Stimulated activated CD4-positive, alpha-beta T cell treated with anti-CD3 and anti-CD28 coated beads, TNF-alpha, amount 100 ng/mL, for 48 hours (primary cell): Measurements from ENCODE around the gene ANKDD1A.

Experiments used
- DNase-seq, 3 donors: peaks; one replicate each; pipeline ENCODE4 v3.0.0-alpha.2; 2020; ENCODE audit warnings: low read depth in 3 of 3

Gene ANKDD1A

GRCh38 chr15:64961013-64961412, 49.3 kb downstream of the ANKDD1A start:
- DNase-seq = no peak

DNA sequence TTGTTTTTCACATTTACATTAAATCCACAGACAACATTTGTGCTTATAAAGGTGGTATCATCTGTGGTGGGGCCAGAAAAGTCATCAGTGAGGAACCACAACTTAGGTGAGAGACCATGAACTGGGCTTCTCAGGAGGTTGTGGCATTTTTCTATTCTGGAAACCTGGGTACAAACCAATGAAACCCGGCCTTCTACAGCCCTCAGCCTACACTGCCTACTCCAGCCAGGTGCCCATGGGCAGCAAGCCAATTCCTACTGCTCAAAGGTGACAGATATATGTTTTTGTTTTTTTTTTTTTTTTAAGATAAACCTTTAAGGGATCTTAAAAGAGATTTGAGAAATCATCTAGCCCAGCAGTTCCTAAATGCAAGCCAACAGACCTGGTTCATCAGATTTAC, 57.7 kb downstream of the ANKDD1A start:
- DNase-seq = no peak

DNA sequence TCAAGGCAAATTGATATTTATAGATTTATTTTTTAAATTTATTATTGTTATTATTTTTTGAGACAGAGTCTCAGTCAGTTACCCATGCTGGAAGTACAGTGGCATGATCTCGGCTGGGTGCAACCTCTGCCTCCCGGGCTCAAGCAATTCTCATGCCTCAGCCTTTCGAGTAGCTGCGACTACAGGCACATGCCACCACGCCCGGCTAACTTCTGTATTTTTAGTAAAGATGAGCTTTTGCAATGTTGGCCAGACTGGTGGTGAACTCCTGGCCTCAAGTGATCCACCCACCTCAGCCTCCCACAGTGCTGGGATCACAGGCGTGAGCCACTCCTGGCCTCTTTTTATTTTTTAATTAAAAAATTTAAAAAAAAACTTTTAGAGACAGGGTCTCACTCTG, 59.0 kb downstream of the ANKDD1A start:
- DNase-seq = no peak

GRCh38 chr15:64975390-64975789, 63.7 kb downstream of the ANKDD1A start:
- no peak for DNase-seq

- no peak for DNase-seq
Observed at GRCh38 chr15:64979252-64979710, 67.6 kb downstream of the ANKDD1A start.

- DNase-seq = no peak
Observed at GRCh38 chr15:64981812-64982431, 70.2 kb downstream of the ANKDD1A start.

DNA sequence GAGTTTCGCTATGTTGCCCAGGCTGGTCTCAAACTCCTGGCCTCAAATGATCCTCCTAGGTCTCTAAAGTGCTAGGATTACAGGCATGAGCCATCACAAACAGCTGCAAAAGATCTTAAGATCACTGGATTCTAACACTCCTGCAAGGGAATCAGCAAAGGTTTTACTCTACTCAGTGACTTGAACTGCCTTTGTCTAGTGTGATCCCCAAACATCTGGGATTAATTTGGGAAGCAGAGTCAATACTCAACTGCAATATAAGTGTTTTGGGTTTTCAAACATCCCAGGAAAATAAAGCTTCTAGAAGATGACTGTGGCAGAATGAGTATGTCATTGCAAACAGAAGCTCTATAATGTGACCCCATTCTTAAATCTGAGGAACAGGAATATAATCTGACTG, 70.8 kb downstream of the ANKDD1A start:
- DNase-seq = no peak

GRCh38 chr15:64985366-64986033, 73.8 kb downstream of the ANKDD1A start:
- no peak for DNase-seq

DNA sequence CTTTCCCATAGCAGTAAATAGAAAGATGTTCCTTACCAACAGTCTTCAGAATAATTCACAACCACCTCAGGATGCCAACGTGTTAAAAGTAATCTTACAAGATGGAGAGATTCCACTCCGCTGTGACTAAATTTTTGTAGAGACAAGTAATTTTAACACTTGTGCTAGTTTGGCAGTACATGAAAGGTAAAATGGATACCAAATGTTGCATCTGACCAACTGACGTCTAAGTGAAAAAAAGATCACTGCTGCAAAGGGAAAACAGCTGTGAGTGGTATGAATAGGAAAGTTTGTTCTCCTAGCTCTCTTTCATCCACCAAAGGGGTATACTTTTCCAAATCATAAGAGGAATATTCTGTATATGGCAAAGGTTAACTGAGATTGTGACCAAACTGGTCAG, 75.4 kb downstream of the ANKDD1A start:
- DNase-seq = no peak

DNA sequence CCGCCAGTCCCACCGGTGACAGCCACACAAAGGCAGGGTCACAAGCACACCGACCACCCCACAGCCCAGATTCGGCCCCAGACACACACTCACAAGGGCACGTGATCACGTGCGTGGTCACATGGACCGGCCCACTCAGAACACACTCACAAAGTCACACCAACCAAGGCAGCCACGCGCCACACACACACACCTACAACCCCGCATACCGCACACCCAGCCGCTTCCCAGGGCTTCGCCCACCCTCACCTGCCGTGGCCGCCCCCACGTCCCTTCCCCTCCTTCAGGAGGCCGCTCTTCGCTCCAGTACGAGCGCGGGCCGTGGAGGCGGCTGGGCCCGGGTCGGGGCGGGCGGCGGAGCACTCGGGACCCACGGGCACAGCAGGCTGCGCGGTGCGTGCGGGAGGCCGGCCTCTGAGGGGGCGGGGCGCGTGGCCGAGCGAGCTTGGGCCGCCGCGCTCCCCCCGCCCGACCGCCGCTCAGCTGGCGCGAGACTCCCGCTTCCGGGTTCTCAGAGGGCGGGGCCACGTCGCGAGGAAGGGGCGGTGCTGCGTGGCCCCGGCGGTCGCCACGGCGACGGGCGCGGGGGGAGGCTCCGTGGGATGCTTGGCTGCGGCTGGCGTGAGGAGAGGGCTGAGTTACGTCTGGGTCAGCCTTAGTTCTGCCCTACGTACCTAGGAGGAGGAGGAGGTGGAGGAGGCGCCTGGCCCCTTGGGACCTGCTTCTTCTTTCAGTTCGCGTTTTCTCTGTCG, 77.9 kb downstream of the ANKDD1A start, which contains the start of gene SPG21:
Gene SPG21, minus strand, starts transcription at position 499 of the 752 bp plus-strand sequence. CDS start 6,345 bp downstream, outside the sequence.
- peak; percentile 82 to 92 (median 85) for DNase-seq

GRCh38 chr15:64990168-64990470, 78.4 kb downstream of the ANKDD1A start:
- DNase-seq = no peak

GRCh38 chr15:64991536-64992135, 79.9 kb downstream of the ANKDD1A start:
- no peak for DNase-seq

DNA sequence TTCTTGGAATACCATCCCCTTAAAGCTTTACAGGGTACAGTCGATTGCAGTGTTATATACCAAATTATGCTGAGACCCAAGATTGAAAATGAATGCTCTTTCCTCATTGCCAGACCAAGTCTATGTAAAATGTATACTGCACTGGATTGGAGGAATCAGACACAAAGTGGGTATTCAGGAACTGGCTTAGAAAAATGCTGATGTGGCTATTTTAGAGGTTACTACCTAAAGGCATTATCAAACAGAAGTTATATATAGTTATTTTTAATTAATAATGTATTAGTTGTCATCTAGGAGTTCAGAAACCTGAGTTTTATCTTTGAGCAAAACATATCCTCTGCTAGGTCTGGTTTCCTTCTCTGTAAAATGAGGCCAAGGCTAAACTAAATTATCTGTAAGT, 81.6 kb downstream of the ANKDD1A start:
- DNase-seq = no peak

GRCh38 chr15:64997066-64997465, 85.4 kb downstream of the ANKDD1A start:
- no peak for DNase-seq

- DNase-seq = no peak
Observed at GRCh38 chr15:64997745-64998375, 86.2 kb downstream of the ANKDD1A start.

- DNase-seq = no peak
Observed at GRCh38 chr15:65004993-65005392, 93.3 kb downstream of the ANKDD1A start.

DNA sequence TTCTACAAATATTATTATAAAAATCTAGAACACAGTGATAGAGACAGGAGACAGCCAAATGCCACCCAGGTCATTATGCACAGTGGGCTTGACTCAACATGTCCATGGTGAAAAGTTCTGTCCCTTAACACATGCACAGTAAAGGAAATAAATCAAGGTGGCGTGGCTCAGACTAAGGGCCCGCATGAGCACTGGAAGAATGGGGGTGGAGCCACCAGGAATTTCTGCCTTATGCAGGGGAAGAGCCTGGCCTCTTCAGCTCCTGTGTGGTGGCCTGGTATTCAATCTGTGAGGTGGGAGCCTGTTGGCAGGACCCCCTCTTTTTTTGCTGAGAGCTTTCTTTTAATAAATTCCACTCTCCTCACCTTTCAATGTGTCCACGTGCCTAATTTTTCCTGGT, 95.2 kb downstream of the ANKDD1A start:
- DNase-seq = no peak
